SK-N-SH (cell line): ENCODE data around the gene TGM6. TPM values are rescaled to one million over a fixed set of nuclear protein-coding genes. Genes with fewer than 3 reads are reported as not detected.

ENCODE experiments used
- CTCF ChIA-PET: fragments of 300-600, 350-600 bp; formaldehyde crosslinking; extraction: SDS; loops from one replicate; lab custom pipeline; 2021; lab: Yijun Ruan, JAX
- POLR2A ChIA-PET: fragments of 350-600 bp; sonication (Branson Sonifier 250); formaldehyde crosslinking; extraction: SDS; loops from one replicate; lab custom pipeline; 2020; ENCODE audit warnings: antibody characterized with exemption, inconsistent platforms; lab: Yijun Ruan, JAX
- DNase-seq: peaks from one replicate; pipeline ENCODE4 v3.0.0; 2012
- H2AFZ ChIP-seq: fragments of 200-600 bp; sonication (generic); 2 replicates; pipeline ENCODE4 v1.8.1; 2016; ENCODE audit warnings: antibody characterized with exemption, mild to moderate bottlenecking, low read depth
- H3F3A ChIP-seq: fragments of 200-600 bp; sonication (generic); replicated peaks from 2 replicates; pipeline ENCODE3; 2016; ENCODE audit warnings: antibody characterized with exemption, mild to moderate bottlenecking; ENCODE audit not compliant: insufficient read depth
- H3K27ac ChIP-seq, 2 experiments: fragments of 200-500 bp in 1 of 2; fragments of 200-600 bp in 1 of 2; sonication (Bioruptor generic) in 1 of 2; sonication (generic), shearing (Covaris generic) in 1 of 2; 2 replicates each; pipeline versions ENCODE4 v1.5.1 to v1.6.1; 2014 to 2016; ENCODE audit warnings: low read depth in 2 of 2, inconsistent platforms in 1 of 2, low read length in 1 of 2, mild to moderate bottlenecking in 1 of 2, mixed read lengths in 1 of 2
- H3K27me3 ChIP-seq: fragments of 200-600 bp; sonication (generic), shearing (Covaris generic); 2 replicates; pipeline ENCODE4 v1.6.1; 2016; ENCODE audit warnings: mixed run types; ENCODE audit not compliant: insufficient read depth
- H3K36me3 ChIP-seq, 2 experiments: fragments of 200-500 bp in 1 of 2; fragments of 200-600 bp in 1 of 2; sonication (Bioruptor generic) in 1 of 2; sonication (generic) in 1 of 2; replicated peaks in 1 of 2; 2 replicates each; pipeline versions ENCODE3 to v1.5.1; 2014 to 2016; ENCODE audit warnings: low read length in 1 of 2, mild to moderate bottlenecking in 1 of 2; ENCODE audit not compliant: insufficient read depth in 2 of 2, control insufficient read depth in 1 of 2
- H3K4me1 ChIP-seq, 2 experiments: fragments of 200-500 bp in 1 of 2; fragments of 200-600 bp in 1 of 2; sonication (Bioruptor generic) in 1 of 2; sonication (generic), shearing (Covaris generic) in 1 of 2; 2 replicates each; pipeline versions ENCODE4 v1.5.1 to v1.6.1; 2014 to 2016; ENCODE audit warnings: low read depth in 1 of 2, low read length in 1 of 2, mixed run types in 1 of 2; ENCODE audit not compliant: insufficient read depth in 2 of 2, control insufficient read depth in 1 of 2
- H3K4me2 ChIP-seq: fragments of 200-600 bp; sonication (generic), shearing (Covaris generic); 2 replicates; pipeline ENCODE4 v1.6.1; 2017; ENCODE audit warnings: mixed run types
- H3K4me3 ChIP-seq, 2 experiments: fragments of 200-500 bp in 1 of 2; fragments of 200-600 bp in 1 of 2; sonication (Bioruptor generic) in 1 of 2; sonication (generic), shearing (Covaris generic) in 1 of 2; 2 replicates each; pipeline versions ENCODE4 v1.5.1 to v1.8.1; 2014 to 2016; ENCODE audit warnings: low read depth in 2 of 2, inconsistent platforms in 1 of 2, low read length in 1 of 2, mild to moderate bottlenecking in 1 of 2, mixed read lengths in 1 of 2, moderate library complexity in 1 of 2
- H3K79me2 ChIP-seq: fragments of 200-600 bp; sonication (generic); 2 replicates; pipeline ENCODE4 v1.8.1; 2017; ENCODE audit warnings: mild to moderate bottlenecking; ENCODE audit not compliant: insufficient read depth
- H3K9ac ChIP-seq: fragments of 200-600 bp; sonication (generic); 2 replicates; pipeline ENCODE4 v1.6.1; 2017; ENCODE audit warnings: mixed run types
- H3K9me2 ChIP-seq: fragments of 200-600 bp; sonication (generic); 2 replicates; pipeline ENCODE4 v1.6.1; 2017; ENCODE audit warnings: mixed run types
- H3K9me3 ChIP-seq: fragments of 200-600 bp; sonication (generic); 2 replicates; pipeline ENCODE4 v1.6.1; 2017; ENCODE audit warnings: mixed run types, mild to moderate bottlenecking, moderate library complexity
- H4K20me1 ChIP-seq: fragments of 200-600 bp; sonication (generic); 2 replicates; pipeline ENCODE4 v1.6.1; 2017; ENCODE audit warnings: mild to moderate bottlenecking, mixed run types; ENCODE audit not compliant: insufficient read depth
- CTCF ChIP-seq: fragments of 200-600 bp; sonication (generic); IDR thresholded peaks from 2 replicates; pipeline ENCODE4 v1.6.1; 2017; ENCODE audit warnings: antibody characterized with exemption, mild to moderate bottlenecking, moderate library complexity
- EP300 ChIP-seq, 2 experiments: IDR thresholded peaks; 2 replicates each; pipeline versions ENCODE4 v1.4.0 to v1.6.1; 2012; ENCODE audit warnings: borderline replicate concordance in 1 of 2, low read depth in 1 of 2, low read length in 1 of 2
- EZH2phosphoT487 ChIP-seq: fragments of 200-600 bp; sonication (generic); IDR thresholded peaks from 2 replicates; pipeline ENCODE4 v1.6.1; 2017; ENCODE audit warnings: low read depth, mixed run types, mild to moderate bottlenecking, antibody characterized with exemption, moderate library complexity, borderline replicate concordance
- FOSL2 ChIP-seq: IDR thresholded peaks from 2 replicates; pipeline ENCODE4 v1.4.0; 2012; ENCODE audit warnings: low read depth, mild to moderate bottlenecking, moderate library complexity, borderline replicate concordance
- JUND ChIP-seq: IDR thresholded peaks from 2 replicates; pipeline ENCODE4 v1.4.0; 2012
- MXI1 ChIP-seq: IDR thresholded peaks from 2 replicates; pipeline ENCODE4 v1.6.1; 2012; ENCODE audit warnings: mild to moderate bottlenecking, low read depth, low read length, improper control_type of control experiment
- RAD21 ChIP-seq: IDR thresholded peaks from 2 replicates; pipeline ENCODE4 v1.6.1; 2012; ENCODE audit warnings: mild to moderate bottlenecking, low read length
- RFX5 ChIP-seq: IDR thresholded peaks from 2 replicates; pipeline ENCODE4 v1.6.1; 2012; ENCODE audit warnings: mild to moderate bottlenecking, improper control_type of control experiment, low read length
- TCF12 ChIP-seq: IDR thresholded peaks from 2 replicates; pipeline ENCODE4 v1.4.0; 2012
- WGBS: methylation state at CpG from one replicate; pipeline ENCODE4 v1.1.6; 2017; ENCODE audit warnings: low lambda C conversion rate; 5-methylcytosine and 5-hydroxymethylcytosine counted together
- polyA plus RNA-seq, 3 experiments: library from polyadenylated mRNA; depleted of rRNA; stranded (reverse); fragments of >200 nt; gene quantifications; 2 replicates each; pipeline ENCODE4 v1.2.3, GENCODE V29; 2012
- TF ChIP-seq, protein P1 (sequence below): IDR thresholded peaks from 2 replicates; pipeline ENCODE4; 2012

TGM6 gene
- polyA plus RNA-seq, 1 of the 3 experiments (the other 2 are of a cell fraction): not detected

- Histone ChIP-seq H3K4me1 (peaks cover 0 to 31% of the 10 kb centered on the region in 2 experiments; a peak in 2 of 4 replicates), H3K9ac (peak overlapping the region; percentile 59; the same call in 1 of the 2 replicates), H3K27me3 (no peaks in the 10 kb centered on the region), H4K20me1 (no peaks in the 10 kb centered on the region), H3K9me3 (no peaks in the 10 kb centered on the region), H3K9me2 (no peaks in the 10 kb centered on the region), H3K79me2 (no peaks in the 10 kb centered on the region), H3F3A (peaks cover 19% of the 10 kb centered on the region), H3K4me2 (peak overlapping the region; percentile 49), H3K4me3 (peak overlapping the region in 1 of 2 experiments; percentile 20; a peak in 1 of 4 replicates), H3K27ac (peak overlapping the region in 1 of 2 experiments; percentile 86; a peak in 2 of 4 replicates), H3K36me3 (no peaks in the 10 kb centered on the region), H2AFZ (peak overlapping the region; percentile 70; the same call in 1 of the 2 replicates)
- TF ChIP-seq EP300 (IDR thresholded peaks at IDR 0.05; ENCODE audit: borderline replicate concordance in 1 of 2, low read depth in 1 of 2, low read length in 1 of 2) (peak in 1 of 2 experiments; percentile 24; a peak in 1 of 4 replicates), MXI1 (no peak), TCF12 (peak; percentile 56; the same call in 1 of the 2 replicates), JUND (peak; percentile 27), RFX5 (no peak), FOSL2 (peak; percentile 54)
- TF ChIP-seq, protein P1, sequence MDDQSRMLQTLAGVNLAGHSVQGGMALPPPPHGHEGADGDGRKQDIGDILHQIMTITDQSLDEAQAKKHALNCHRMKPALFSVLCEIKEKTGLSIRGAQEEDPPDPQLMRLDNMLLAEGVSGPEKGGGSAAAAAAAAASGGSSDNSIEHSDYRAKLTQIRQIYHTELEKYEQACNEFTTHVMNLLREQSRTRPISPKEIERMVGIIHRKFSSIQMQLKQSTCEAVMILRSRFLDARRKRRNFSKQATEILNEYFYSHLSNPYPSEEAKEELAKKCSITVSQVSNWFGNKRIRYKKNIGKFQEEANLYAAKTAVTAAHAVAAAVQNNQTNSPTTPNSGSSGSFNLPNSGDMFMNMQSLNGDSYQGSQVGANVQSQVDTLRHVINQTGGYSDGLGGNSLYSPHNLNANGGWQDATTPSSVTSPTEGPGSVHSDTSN: peak; percentile 25
- no peak for DNase-seq
- WGBS: 16% methylated on average over 5 of the region's 5 CpGs
- ChIA-PET POLR2A (no interaction called here), CTCF (interaction anchor here (0.5 to 2.7 kb wide), 11 partner anchors 15 to 264 kb away, joined by 3 to 11 read pairs (median 4); no protein-coding TSS in a partner anchor)
Observed at GRCh38 chr20:2386516-2387179, 5.9 kb downstream of the TGM6 start.

DNA sequence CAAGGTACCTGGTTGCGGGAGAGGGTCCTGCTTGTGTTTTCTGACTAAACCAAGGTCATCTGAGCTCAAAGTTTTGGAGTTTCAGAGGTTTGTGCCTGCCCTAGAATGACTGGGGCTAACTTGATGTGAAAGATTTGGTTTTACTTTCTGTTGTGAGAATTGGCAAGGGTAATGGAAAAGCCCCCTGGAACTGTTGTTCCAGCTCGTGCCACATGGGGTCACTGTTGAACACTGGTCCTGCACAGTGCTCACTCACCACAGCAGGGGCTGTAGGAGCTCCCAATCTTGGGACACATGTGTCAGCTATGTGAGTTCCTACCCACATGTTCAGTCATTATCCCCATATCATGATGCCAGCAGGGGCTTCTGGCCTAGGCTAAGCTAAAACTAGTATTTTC, 6.5 kb downstream of the TGM6 start:
- H3F3A ChIP-seq: peaks cover 19% of the 10 kb centered on the region
- ChIA-PET CTCF (interaction anchor here (0.5 to 2.7 kb wide), 11 partner anchors 15 to 263 kb away, joined by 3 to 11 read pairs (median 4); no protein-coding TSS in a partner anchor), POLR2A (no interaction called here)
- no peaks in the 10 kb centered on the region for H3K9me2 ChIP-seq
- H3K27ac ChIP-seq: peak overlapping the region in 1 of 2 experiments; percentile 86; a peak in 2 of 4 replicates
- H3K4me2 ChIP-seq: peak overlapping the region; percentile 49
- no peaks in the 10 kb centered on the region for H3K9me3 ChIP-seq
- peak overlapping the region; percentile 59; the same call in 1 of the 2 replicates for H3K9ac ChIP-seq
- WGBS: 32% methylated on average over 2 of the region's 2 CpGs
- no peaks in the 10 kb centered on the region for H4K20me1 ChIP-seq
- H2AFZ ChIP-seq: peak overlapping the region; percentile 70; the same call in 1 of the 2 replicates
- peak overlapping the region in 1 of 2 experiments; percentile 20; a peak in 1 of 4 replicates for H3K4me3 ChIP-seq
- no peaks in the 10 kb centered on the region for H3K27me3 ChIP-seq
- no peaks in the 10 kb centered on the region for H3K79me2 ChIP-seq
- H3K36me3 ChIP-seq: no peaks in the 10 kb centered on the region
- peak; percentile 44 for DNase-seq
- TF ChIP-seq CTCF (peak; percentile 65), RAD21 (peak; percentile 23; the same call in 1 of the 2 replicates), FOSL2 (no peak), EZH2phosphoT487 (no peak)
- H3K4me1 ChIP-seq: peaks cover 0 to 31% of the 10 kb centered on the region in 2 experiments; a peak in 2 of 4 replicates
